DND-41 (cell line): ENCODE measurements around the gene TNFRSF19.

Experiments
- CTCF ChIP-seq: IDR thresholded peaks from 2 replicates; pipeline ENCODE4 v1.5.1; 2012; ENCODE audit warnings: borderline replicate concordance, low read length, moderate library complexity, mild to moderate bottlenecking; ENCODE audit not compliant: poor library complexity, severe bottlenecking; ENCODE audit errors: extremely low read depth
- EZH2 ChIP-seq: IDR thresholded peaks from 3 replicates; pipeline ENCODE4 v1.6.1; 2012; ENCODE audit warnings: borderline replicate concordance, low read depth, mild to moderate bottlenecking, moderate library complexity, low read length, inconsistent platforms; ENCODE audit not compliant: severe bottlenecking

- no peak for TF ChIP-seq EZH2
- no peak for TF ChIP-seq CTCF
These were observed 61.3 kb downstream of the TNFRSF19 start for GRCh38 chr13:23631311-23632047.
